HG03520 (cell line): ENCODE data around the gene ARID2.

ENCODE experiments used
- ATAC-seq: cut with Tn5 transposase; IDR thresholded peaks from one replicate; pipeline ENCODE4 v1.9.1; 2021; ENCODE audit warnings: mild to moderate bottlenecking, moderate library complexity; ENCODE audit not compliant: unreplicated experiment

The ARID2 gene

GRCh38 chr12:45762185-45763110, 32.9 kb downstream of the ARID2 start:
- ATAC-seq: no peak

GRCh38 chr12:45763381-45763780, 33.9 kb downstream of the ARID2 start:
- ATAC-seq: no peak

- no peak for ATAC-seq
Observed at GRCh38 chr12:45768194-45768593, 38.7 kb downstream of the ARID2 start.

- ATAC-seq: no peak
Observed at GRCh38 chr12:45773747-45774146, 44.2 kb downstream of the ARID2 start.

GRCh38 chr12:45774508-45775162, 45.1 kb downstream of the ARID2 start:
- no peak for ATAC-seq

GRCh38 chr12:45775465-45775864, 46.0 kb downstream of the ARID2 start:
- ATAC-seq: no peak

- ATAC-seq: no peak
Observed at GRCh38 chr12:45775964-45776363, 46.5 kb downstream of the ARID2 start.

GRCh38 chr12:45779936-45780335, 50.4 kb downstream of the ARID2 start:
- no peak for ATAC-seq

- no peak for ATAC-seq
Observed at GRCh38 chr12:45781080-45781479, 51.6 kb downstream of the ARID2 start.

- ATAC-seq: no peak
Observed at GRCh38 chr12:45785315-45785714, 55.8 kb downstream of the ARID2 start.

GRCh38 chr12:45789025-45789424, 59.5 kb downstream of the ARID2 start:
- no peak for ATAC-seq

GRCh38 chr12:45794422-45794821, 64.9 kb downstream of the ARID2 start:
- no peak for ATAC-seq

GRCh38 chr12:45801625-45802024, 72.1 kb downstream of the ARID2 start:
- ATAC-seq: no peak

GRCh38 chr12:45803111-45803510, 73.6 kb downstream of the ARID2 start:
- no peak for ATAC-seq

- ATAC-seq: no peak
Observed at GRCh38 chr12:45816652-45817051, 87.1 kb downstream of the ARID2 start.

- no peak for ATAC-seq
Observed at GRCh38 chr12:45827974-45828373, 98.5 kb downstream of the ARID2 start.

- ATAC-seq: no peak
Observed at GRCh38 chr12:45828402-45828801, 98.9 kb downstream of the ARID2 start.

GRCh38 chr12:45831590-45831989, 102.1 kb downstream of the ARID2 start:
- no peak for ATAC-seq

- ATAC-seq: no peak
Observed at GRCh38 chr12:45833401-45833800, 103.9 kb downstream of the ARID2 start.

- no peak for ATAC-seq
Observed at GRCh38 chr12:45834809-45835208, 105.3 kb downstream of the ARID2 start.

GRCh38 chr12:45839917-45840316, 110.4 kb downstream of the ARID2 start:
- ATAC-seq: no peak

GRCh38 chr12:45849289-45849688, 119.8 kb downstream of the ARID2 start:
- no peak for ATAC-seq
